HCT116 (cell line): ENCODE results near the gene RASSF6. TPM values are rescaled to one million over a fixed set of nuclear protein-coding genes. Genes with fewer than 3 reads are reported as not detected.

ENCODE experiments used
- ATAC-seq: fragments of 200-7000 bp; cut with Tn5 transposase; 2 replicates; pipeline ENCODE4 v1.9.1; 2020; ENCODE audit warnings: mild to moderate bottlenecking, moderate library complexity
- BruUV-seq: library from RNA; stranded (reverse); fragments of 400-500 nt; replicated peaks from 2 replicates; lab custom pipeline; 2021; lab: Mats Ljungman, UMichigan
- CTCF ChIA-PET: fragments of 300-600 bp; sonication (Branson Sonifier 250); formaldehyde crosslinking; loops from one replicate; lab custom pipeline; 2021; ENCODE audit warnings: antibody characterized with exemption; lab: Charles Lee
- POLR2A ChIA-PET: fragments of 300-600, 350-600 bp; sonication (Branson Sonifier 250); formaldehyde crosslinking; loops from one replicate; lab custom pipeline; 2021; ENCODE audit warnings: antibody characterized with exemption; lab: Charles Lee
- RAD21 ChIA-PET, 2 experiments: fragments of 300-600 bp; sonication (Branson Sonifier 250); formaldehyde crosslinking; loops; one replicate each; lab custom pipeline; 2023; ENCODE audit warnings: low total read pairs in 2 of 2; ENCODE audit not compliant: uncharacterized antibody in 2 of 2, unreplicated experiment in 2 of 2, low non-redundant PET in 1 of 2; lab: Charles Lee
- DNase-seq: peaks from one replicate; pipeline ENCODE4 v3.0.0-alpha.2; 2010; ENCODE audit warnings: low read depth, low spot score
- H2AFZ ChIP-seq: fragments of 200-600 bp; shearing (Covaris generic), sonication (generic); 2 replicates; pipeline ENCODE4 v1.6.1; 2017; ENCODE audit warnings: low read depth, mixed run types, mixed read lengths, antibody characterized with exemption, low read length; ENCODE audit not compliant: poor library complexity, severe bottlenecking
- H3K27ac ChIP-seq: 2 replicates; pipeline ENCODE4 v1.5.1; 2012; ENCODE audit warnings: low read depth, low read length
- H3K27me3 ChIP-seq: fragments of 200-600 bp; sonication (generic); 2 replicates; pipeline ENCODE4 v1.6.1; 2016; ENCODE audit warnings: mixed run types, low read length, mixed read lengths; ENCODE audit not compliant: insufficient read depth
- H3K36me3 ChIP-seq, 2 experiments: fragments of 200-500 bp in 1 of 2; fragments of 200-600 bp in 1 of 2; sonication (Bioruptor generic) in 1 of 2; sonication (generic) in 1 of 2; 2 replicates each; pipeline versions ENCODE4 v1.5.1 to v1.6.1; 2014 to 2016; ENCODE audit warnings: low read length in 2 of 2, inconsistent platforms in 1 of 2, mixed read lengths in 1 of 2, mixed run types in 1 of 2; ENCODE audit not compliant: insufficient read depth in 2 of 2, control insufficient read depth in 1 of 2
- H3K4me1 ChIP-seq, 2 experiments: fragments of 200-600 bp in 1 of 2; sonication (generic) in 1 of 2; 2 replicates each; pipeline versions ENCODE4 v1.5.1 to v1.6.1; 2012 to 2017; ENCODE audit warnings: low read length in 2 of 2, inconsistent platforms in 1 of 2, mild to moderate bottlenecking in 1 of 2, mixed read lengths in 1 of 2, mixed run types in 1 of 2, moderate library complexity in 1 of 2; ENCODE audit not compliant: insufficient read depth in 2 of 2, control insufficient read depth in 1 of 2
- H3K4me2 ChIP-seq: fragments of 200-600 bp; sonication (generic); 2 replicates; pipeline ENCODE4 v1.6.1; 2017; ENCODE audit warnings: mixed run types, low read length, mixed read lengths
- H3K4me3 ChIP-seq, 2 experiments: fragments of 200-600 bp in 1 of 2; sonication (generic) in 1 of 2; replicated peaks in 1 of 2; 2 replicates each; pipeline ENCODE4 v1.5.1; 2011 to 2016; ENCODE audit warnings: low read length in 2 of 2, control low read depth in 1 of 2, low read depth in 1 of 2, mild to moderate bottlenecking in 1 of 2, mixed read lengths in 1 of 2, mixed run types in 1 of 2
- H3K79me2 ChIP-seq: fragments of 200-600 bp; sonication (generic); 2 replicates; pipeline ENCODE4 v1.6.1; 2017; ENCODE audit warnings: mild to moderate bottlenecking, mixed run types, low read length, moderate library complexity, mixed read lengths; ENCODE audit not compliant: insufficient read depth
- H3K9ac ChIP-seq: fragments of 200-600 bp; sonication (generic); 2 replicates; pipeline ENCODE4 v1.6.1; 2016; ENCODE audit warnings: low read length, mixed read lengths
- H3K9me2 ChIP-seq: fragments of 200-600 bp; sonication (generic), shearing (Covaris generic); 2 replicates; pipeline ENCODE4 v1.6.1; 2017; ENCODE audit warnings: mixed run types, mild to moderate bottlenecking, moderate library complexity; ENCODE audit not compliant: insufficient read depth
- H3K9me3 ChIP-seq, 2 experiments: fragments of 200-500 bp in 1 of 2; fragments of 200-600 bp in 1 of 2; sonication (Bioruptor generic) in 1 of 2; sonication (generic) in 1 of 2; 2 replicates each; pipeline ENCODE4 v1.6.1; 2014 to 2017; ENCODE audit warnings: low read length in 2 of 2, mixed read lengths in 2 of 2, inconsistent platforms in 1 of 2, low read depth in 1 of 2, mild to moderate bottlenecking in 1 of 2, mixed run types in 1 of 2, moderate library complexity in 1 of 2; ENCODE audit not compliant: control insufficient read depth in 1 of 2, insufficient read depth in 1 of 2
- H4K20me1 ChIP-seq: fragments of 200-600 bp; sonication (generic), shearing (Covaris generic); 2 replicates; pipeline ENCODE4 v1.6.1; 2017; ENCODE audit warnings: mixed run types, mild to moderate bottlenecking, moderate library complexity; ENCODE audit not compliant: insufficient read depth
- ATF3 ChIP-seq: IDR thresholded peaks from 2 replicates; pipeline ENCODE4 v1.6.1; 2012
- CBX3 ChIP-seq: IDR thresholded peaks from 2 replicates; pipeline ENCODE4 v1.6.1; 2012; ENCODE audit warnings: low read depth
- CEBPB ChIP-seq: IDR thresholded peaks from 2 replicates; pipeline ENCODE4 v1.6.1; 2012; ENCODE audit warnings: low read depth
- EZH2 ChIP-seq: fragments of 200-600 bp; sonication (generic); IDR thresholded peaks from 2 replicates; pipeline ENCODE4 v1.6.1; 2017; ENCODE audit warnings: antibody characterized with exemption, mixed run types
- EZH2phosphoT487 ChIP-seq: fragments of 200-600 bp; IDR thresholded peaks from 2 replicates; pipeline ENCODE4 v1.6.1; 2018; ENCODE audit warnings: antibody characterized with exemption, borderline replicate concordance
- FOSL1 ChIP-seq: IDR thresholded peaks from 2 replicates; pipeline ENCODE4 v1.6.1; 2012; ENCODE audit warnings: low read depth
- JUND ChIP-seq: IDR thresholded peaks from 2 replicates; pipeline ENCODE4 v1.6.1; 2012
- MAX ChIP-seq: IDR thresholded peaks from 2 replicates; pipeline ENCODE4 v1.6.1; 2012
- POLR2A ChIP-seq: IDR thresholded peaks from 2 replicates; pipeline ENCODE4 v1.7.0; 2011; ENCODE audit warnings: borderline replicate concordance; ENCODE audit not compliant: insufficient read depth, insufficient read length; ENCODE audit errors: extremely low read depth
- POLR2AphosphoS5 ChIP-seq: IDR thresholded peaks from 2 replicates; pipeline ENCODE4 v1.6.1; 2011; ENCODE audit warnings: mild to moderate bottlenecking, low read depth, low read length, moderate library complexity
- SIN3A ChIP-seq: IDR thresholded peaks from 2 replicates; pipeline ENCODE4 v1.6.1; 2012; ENCODE audit warnings: low read depth
- SRF ChIP-seq: IDR thresholded peaks from 2 replicates; pipeline ENCODE4 v1.6.1; 2012; ENCODE audit warnings: low read depth
- TCF7L2 ChIP-seq: IDR thresholded peaks from 2 replicates; pipeline ENCODE4 v1.7.0; 2011; ENCODE audit warnings: borderline replicate concordance, inconsistent platforms; ENCODE audit not compliant: insufficient read depth, insufficient read length; ENCODE audit errors: extremely low read depth
- ZFX ChIP-seq: fragments of 450-650 bp; IDR thresholded peaks from 2 replicates; pipeline ENCODE4 v1.6.1; 2017
- ZNF274 ChIP-seq: fragments of 200-500 bp; sonication (Bioruptor generic); IDR thresholded peaks from 2 replicates; pipeline ENCODE4 v1.6.1; 2014; ENCODE audit warnings: mild to moderate bottlenecking, low read depth, low read length, inconsistent platforms
- intact Hi-C: fragments of 100-400 bp; cut with micrococcal nuclease; formaldehyde crosslinking; loops from 2 replicates; pipeline ENCODE4 v1.10.0; 2022
- total RNA-seq: library from RNA; stranded (reverse); gene quantifications from one replicate; pipeline ENCODE4 v1.2.1, GENCODE V29; 2021; ENCODE audit not compliant: unreplicated experiment
- TF ChIP-seq, protein P1 (sequence below): IDR thresholded peaks from 2 replicates; pipeline ENCODE4 v1.6.1; 2011; ENCODE audit warnings: mild to moderate bottlenecking, low read length, moderate library complexity; ENCODE audit not compliant: insufficient replicate concordance; ENCODE audit errors: extremely low read depth

Gene RASSF6
- total RNA-seq, 1 experiment from 2014 or later, result 1.1 TPM

- intact Hi-C loops, result no loop called here
- Histone ChIP-seq H3K9ac (no peak overlapping the region), H3K36me3 (no peaks in the 10 kb centered on the region), H4K20me1 (no peaks in the 10 kb centered on the region), H3K79me2 (no peaks in the 10 kb centered on the region), H3K27ac (no peak overlapping the region), H3K4me2 (0 out of 2 replicates have a peak overlapping the region, but pooled peaks have one; percentile 2), H3K4me1 (peaks cover 18 to 30% of the 10 kb centered on the region in 2 experiments; a peak in 3 of 4 replicates), H3K9me3 (no peaks in the 10 kb centered on the region), H3K9me2 (no peaks in the 10 kb centered on the region), H3K4me3 (no peak overlapping the region), H2AFZ (no peak overlapping the region), H3K27me3 (no peaks in the 10 kb centered on the region)
- TF ChIP-seq MAX, result no peak
- no peak for TF ChIP-seq CBX3
- TF ChIP-seq EZH2, result no peak
- TF ChIP-seq POLR2A, result no peak
- TF ChIP-seq ZFX, result no peak
- TF ChIP-seq SRF, result no peak
- no peak for TF ChIP-seq ATF3
- TF ChIP-seq SIN3A, result no peak
- TF ChIP-seq, protein P1, sequence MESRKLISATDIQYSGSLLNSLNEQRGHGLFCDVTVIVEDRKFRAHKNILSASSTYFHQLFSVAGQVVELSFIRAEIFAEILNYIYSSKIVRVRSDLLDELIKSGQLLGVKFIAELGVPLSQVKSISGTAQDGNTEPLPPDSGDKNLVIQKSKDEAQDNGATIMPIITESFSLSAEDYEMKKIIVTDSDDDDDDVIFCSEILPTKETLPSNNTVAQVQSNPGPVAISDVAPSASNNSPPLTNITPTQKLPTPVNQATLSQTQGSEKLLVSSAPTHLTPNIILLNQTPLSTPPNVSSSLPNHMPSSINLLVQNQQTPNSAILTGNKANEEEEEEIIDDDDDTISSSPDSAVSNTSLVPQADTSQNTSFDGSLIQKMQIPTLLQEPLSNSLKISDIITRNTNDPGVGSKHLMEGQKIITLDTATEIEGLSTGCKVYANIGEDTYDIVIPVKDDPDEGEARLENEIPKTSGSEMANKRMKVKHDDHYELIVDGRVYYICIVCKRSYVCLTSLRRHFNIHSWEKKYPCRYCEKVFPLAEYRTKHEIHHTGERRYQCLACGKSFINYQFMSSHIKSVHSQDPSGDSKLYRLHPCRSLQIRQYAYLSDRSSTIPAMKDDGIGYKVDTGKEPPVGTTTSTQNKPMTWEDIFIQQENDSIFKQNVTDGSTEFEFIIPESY, result no peak
- no peak for TF ChIP-seq POLR2AphosphoS5
- no peak for TF ChIP-seq TCF7L2
- TF ChIP-seq CEBPB, result no peak
- no peak for TF ChIP-seq FOSL1
- no peak for TF ChIP-seq ZNF274
- no peak for TF ChIP-seq EZH2phosphoT487
- TF ChIP-seq JUND, result no peak
- CTCF ChIA-PET, result no interaction called here
- RAD21 ChIA-PET, result no interaction called here
- DNase-seq (no peak), ATAC-seq (no peak)
- BruUV-seq, result no TSS peak
- POLR2A ChIA-PET, result no interaction called here
Observed at GRCh38 chr4:73603271-73603710, 16.9 kb downstream of the RASSF6 start.
